SK-N-SH (cell line): ENCODE results near the gene TFPI2. TPM values are rescaled to one million over a fixed set of nuclear protein-coding genes. Genes with fewer than 3 reads are reported as not detected.
A peak's percentile ranks its signal among the peaks of the same experiment; 100 is the strongest.
"Not testable (repeated sequence)": the region's sequence is repeated elsewhere in the genome, so short reads cannot be mapped to it uniquely, and the experiment has no call there.

Experiments
- CTCF ChIA-PET: fragments of 300-600, 350-600 bp; formaldehyde crosslinking; extraction: SDS; loops from one replicate; lab custom pipeline; 2021; lab: Yijun Ruan, JAX
- POLR2A ChIA-PET: fragments of 350-600 bp; sonication (Branson Sonifier 250); formaldehyde crosslinking; extraction: SDS; loops from one replicate; lab custom pipeline; 2020; ENCODE audit warnings: antibody characterized with exemption, inconsistent platforms; lab: Yijun Ruan, JAX
- DNase-seq: peaks from one replicate; pipeline ENCODE4 v3.0.0; 2012
- H2AFZ ChIP-seq: fragments of 200-600 bp; sonication (generic); 2 replicates; pipeline ENCODE4 v1.8.1; 2016; ENCODE audit warnings: antibody characterized with exemption, mild to moderate bottlenecking, low read depth
- H3F3A ChIP-seq: fragments of 200-600 bp; sonication (generic); replicated peaks from 2 replicates; pipeline ENCODE3; 2016; ENCODE audit warnings: antibody characterized with exemption, mild to moderate bottlenecking; ENCODE audit not compliant: insufficient read depth
- H3K27ac ChIP-seq, 2 experiments: fragments of 200-500 bp in 1 of 2; fragments of 200-600 bp in 1 of 2; sonication (Bioruptor generic) in 1 of 2; sonication (generic), shearing (Covaris generic) in 1 of 2; 2 replicates each; pipeline versions ENCODE4 v1.5.1 to v1.6.1; 2014 to 2016; ENCODE audit warnings: low read depth in 2 of 2, inconsistent platforms in 1 of 2, low read length in 1 of 2, mild to moderate bottlenecking in 1 of 2, mixed read lengths in 1 of 2
- H3K27me3 ChIP-seq: fragments of 200-600 bp; sonication (generic), shearing (Covaris generic); 2 replicates; pipeline ENCODE4 v1.6.1; 2016; ENCODE audit warnings: mixed run types; ENCODE audit not compliant: insufficient read depth
- H3K36me3 ChIP-seq, 2 experiments: fragments of 200-500 bp in 1 of 2; fragments of 200-600 bp in 1 of 2; sonication (Bioruptor generic) in 1 of 2; sonication (generic) in 1 of 2; replicated peaks in 1 of 2; 2 replicates each; pipeline versions ENCODE3 to v1.5.1; 2014 to 2016; ENCODE audit warnings: low read length in 1 of 2, mild to moderate bottlenecking in 1 of 2; ENCODE audit not compliant: insufficient read depth in 2 of 2, control insufficient read depth in 1 of 2
- H3K4me1 ChIP-seq, 2 experiments: fragments of 200-500 bp in 1 of 2; fragments of 200-600 bp in 1 of 2; sonication (Bioruptor generic) in 1 of 2; sonication (generic), shearing (Covaris generic) in 1 of 2; 2 replicates each; pipeline versions ENCODE4 v1.5.1 to v1.6.1; 2014 to 2016; ENCODE audit warnings: low read depth in 1 of 2, low read length in 1 of 2, mixed run types in 1 of 2; ENCODE audit not compliant: insufficient read depth in 2 of 2, control insufficient read depth in 1 of 2
- H3K4me2 ChIP-seq: fragments of 200-600 bp; sonication (generic), shearing (Covaris generic); 2 replicates; pipeline ENCODE4 v1.6.1; 2017; ENCODE audit warnings: mixed run types
- H3K4me3 ChIP-seq, 2 experiments: fragments of 200-500 bp in 1 of 2; fragments of 200-600 bp in 1 of 2; sonication (Bioruptor generic) in 1 of 2; sonication (generic), shearing (Covaris generic) in 1 of 2; 2 replicates each; pipeline versions ENCODE4 v1.5.1 to v1.8.1; 2014 to 2016; ENCODE audit warnings: low read depth in 2 of 2, inconsistent platforms in 1 of 2, low read length in 1 of 2, mild to moderate bottlenecking in 1 of 2, mixed read lengths in 1 of 2, moderate library complexity in 1 of 2
- H3K79me2 ChIP-seq: fragments of 200-600 bp; sonication (generic); 2 replicates; pipeline ENCODE4 v1.8.1; 2017; ENCODE audit warnings: mild to moderate bottlenecking; ENCODE audit not compliant: insufficient read depth
- H3K9ac ChIP-seq: fragments of 200-600 bp; sonication (generic); 2 replicates; pipeline ENCODE4 v1.6.1; 2017; ENCODE audit warnings: mixed run types
- H3K9me2 ChIP-seq: fragments of 200-600 bp; sonication (generic); 2 replicates; pipeline ENCODE4 v1.6.1; 2017; ENCODE audit warnings: mixed run types
- H3K9me3 ChIP-seq: fragments of 200-600 bp; sonication (generic); 2 replicates; pipeline ENCODE4 v1.6.1; 2017; ENCODE audit warnings: mixed run types, mild to moderate bottlenecking, moderate library complexity
- H4K20me1 ChIP-seq: fragments of 200-600 bp; sonication (generic); 2 replicates; pipeline ENCODE4 v1.6.1; 2017; ENCODE audit warnings: mild to moderate bottlenecking, mixed run types; ENCODE audit not compliant: insufficient read depth
- CHD2 ChIP-seq: fragments of 150-350 bp; IDR thresholded peaks from 2 replicates; pipeline ENCODE4 v1.6.1; 2018; ENCODE audit warnings: low read length; ENCODE audit not compliant: partially characterized antibody
- EP300 ChIP-seq, 2 experiments: IDR thresholded peaks; 2 replicates each; pipeline versions ENCODE4 v1.4.0 to v1.6.1; 2012; ENCODE audit warnings: borderline replicate concordance in 1 of 2, low read depth in 1 of 2, low read length in 1 of 2
- FOSL2 ChIP-seq: IDR thresholded peaks from 2 replicates; pipeline ENCODE4 v1.4.0; 2012; ENCODE audit warnings: low read depth, mild to moderate bottlenecking, moderate library complexity, borderline replicate concordance
- GATA2 ChIP-seq: sonication (generic); formaldehyde crosslinking; IDR thresholded peaks from 2 replicates; pipeline ENCODE4 v1.5.0; 2020; ENCODE audit warnings: mild to moderate bottlenecking, missing genetic modification reagents
- JUND ChIP-seq: IDR thresholded peaks from 2 replicates; pipeline ENCODE4 v1.4.0; 2012
- NFIC ChIP-seq: IDR thresholded peaks from 2 replicates; pipeline ENCODE4 v1.4.0; 2012; ENCODE audit warnings: borderline replicate concordance
- PBX3 ChIP-seq: IDR thresholded peaks from 2 replicates; pipeline ENCODE4; 2012
- RCOR1 ChIP-seq: fragments of 150-350 bp; IDR thresholded peaks from 2 replicates; pipeline ENCODE4 v1.6.1; 2017; ENCODE audit warnings: antibody characterized with exemption, low read length
- TCF12 ChIP-seq: IDR thresholded peaks from 2 replicates; pipeline ENCODE4 v1.4.0; 2012
- TEAD4 ChIP-seq: IDR thresholded peaks from 2 replicates; pipeline ENCODE4 v1.4.0; 2012; ENCODE audit warnings: mild to moderate bottlenecking, borderline replicate concordance; ENCODE audit not compliant: insufficient read depth
- USF2 ChIP-seq: fragments of 150-350 bp; IDR thresholded peaks from 2 replicates; pipeline ENCODE4 v1.6.1; 2017; ENCODE audit warnings: antibody characterized with exemption, low read length, low read depth, borderline replicate concordance
- WGBS: methylation state at CpG from one replicate; pipeline ENCODE4 v1.1.6; 2017; ENCODE audit warnings: low lambda C conversion rate; 5-methylcytosine and 5-hydroxymethylcytosine counted together
- polyA plus RNA-seq, 3 experiments: library from polyadenylated mRNA; depleted of rRNA; stranded (reverse); fragments of >200 nt; gene quantifications; 2 replicates each; pipeline ENCODE4 v1.2.3, GENCODE V29; 2012

Gene TFPI2
- polyA plus RNA-seq, 1 of the 3 experiments (the other 2 are of a cell fraction) = 17.7 TPM

GRCh38 chr7:93911661-93912060, 21.1 kb upstream of the TFPI2 start:
- H3K4me1 ChIP-seq, DNase-seq, H3K79me2 ChIP-seq, H3K36me3 ChIP-seq, H3K27me3 ChIP-seq, H3K9ac ChIP-seq, H4K20me1 ChIP-seq, H3K9me2 ChIP-seq, H3K4me3 ChIP-seq, H3K27ac ChIP-seq, H3K4me2 ChIP-seq, H3K9me3 ChIP-seq, H2AFZ ChIP-seq, POLR2A ChIA-PET: not testable (repeated sequence)
- peaks cover 18% of the 10 kb centered on the region for H3F3A ChIP-seq
- CTCF ChIA-PET = interaction anchor here (0.6 to 2.0 kb wide), 2 partner anchors 10 to 643 kb away, joined by 4 to 11 read pairs; partner anchors contain the start of gene GNG11

- H3K79me2 ChIP-seq, H3K4me3 ChIP-seq, POLR2A ChIA-PET, H3K36me3 ChIP-seq, DNase-seq, H3K9me2 ChIP-seq, H3K9me3 ChIP-seq, H3K4me1 ChIP-seq, H3K4me2 ChIP-seq, H3K27me3 ChIP-seq, H4K20me1 ChIP-seq, H3K27ac ChIP-seq, H2AFZ ChIP-seq, H3K9ac ChIP-seq: not testable (repeated sequence)
- WGBS = 100% methylated on average over 3 of the region's 3 CpGs
- peaks cover 18% of the 10 kb centered on the region for H3F3A ChIP-seq
- CTCF ChIA-PET = interaction anchor here (0.6 to 2.0 kb wide), 4 partner anchors 8 to 643 kb away, joined by 3 to 11 read pairs (median 4); partner anchors contain the start of gene GNG11
These were observed 20.7 kb upstream of the TFPI2 start for GRCh38 chr7:93911242-93911641.

- Histone ChIP-seq H3K27ac (no peak overlapping the region), H2AFZ (no peak overlapping the region), H3K4me2 (no peak overlapping the region), H3K9ac (no peak overlapping the region), H3K79me2 (no peaks in the 10 kb centered on the region), H3K9me2 (no peaks in the 10 kb centered on the region), H3F3A (peaks cover 18% of the 10 kb centered on the region), H4K20me1 (no peaks in the 10 kb centered on the region), H3K9me3 (no peaks in the 10 kb centered on the region), H3K36me3 (no peaks in the 10 kb centered on the region), H3K4me3 (no peak overlapping the region), H3K4me1 (peaks cover 4 to 5% of the 10 kb centered on the region in 2 experiments; a peak in 3 of 4 replicates), H3K27me3 (no peaks in the 10 kb centered on the region)
- 49% methylated on average over 3 of the region's 3 CpGs for WGBS
- DNase-seq = no peak
- peak; percentile 54 for TF ChIP-seq JUND
- TF ChIP-seq TCF12 = peak; percentile 63
- peak; percentile 71 for TF ChIP-seq NFIC
- TF ChIP-seq GATA2 (CRISPR knock-in tag) = no peak
- peak in 1 of 2 experiments; percentile 38; a peak in 1 of 4 replicates for TF ChIP-seq EP300 (IDR thresholded peaks at IDR 0.05; ENCODE audit: borderline replicate concordance in 1 of 2, low read depth in 1 of 2, low read length in 1 of 2)
- TF ChIP-seq PBX3 = peak; percentile 24; the same call in 1 of the 2 replicates
- TF ChIP-seq TEAD4 = peak; percentile 32; the same call in 1 of the 2 replicates
- TF ChIP-seq CHD2 = no peak
- no peak for TF ChIP-seq RCOR1
- TF ChIP-seq USF2 = no peak
- peak; percentile 64; the same call in 1 of the 2 replicates for TF ChIP-seq FOSL2
- CTCF ChIA-PET = interaction anchor here (1.5 to 2.9 kb wide), 5 partner anchors 9 to 289 kb away, joined by 3 to 11 read pairs (median 5); partner anchors contain the start of gene GNG11
- POLR2A ChIA-PET = interaction anchor here (1.4 kb wide), 1 partner anchor 12 kb away, joined by 3 read pairs; the partner anchor contains the start of gene GNG11
These were observed 19.8 kb upstream of the TFPI2 start for GRCh38 chr7:93910076-93910994.
